Glomerular visceral epithelial cell (primary cell): ENCODE results near the gene PA2G4.
A peak's percentile ranks its signal among the peaks of the same experiment; 100 is the strongest.
"Not testable (repeated sequence)": the region's sequence is repeated elsewhere in the genome, so short reads cannot be mapped to it uniquely, and the experiment has no call there.

Experiments used
- DNase-seq: peaks from one replicate; pipeline ENCODE4 v3.0.0-alpha.2; 2016; ENCODE audit errors: extremely low spot score

Gene PA2G4

GRCh38 chr12:56104109-56104814, at the start of gene PA2G4:
PA2G4 (plus strand) TSS chr12:56104559; CDS start chr12:56104738, 179 bp downstream.
- DNase-seq = peak; percentile 99

- peak; percentile 54 for DNase-seq
Observed at GRCh38 chr12:56059964-56060363, 44.4 kb upstream of the PA2G4 start.

- no peak for DNase-seq
Observed at GRCh38 chr12:56061982-56062381, 42.4 kb upstream of the PA2G4 start.

- DNase-seq = no peak
Observed at GRCh38 chr12:56062996-56063395, 41.4 kb upstream of the PA2G4 start.

GRCh38 chr12:56071648-56072047, 32.7 kb upstream of the PA2G4 start:
- no peak for DNase-seq

GRCh38 chr12:56074396-56074795, 30.0 kb upstream of the PA2G4 start:
- DNase-seq = no peak

GRCh38 chr12:56077966-56078365, 26.4 kb upstream of the PA2G4 start:
- not testable (repeated sequence) for DNase-seq

- no peak for DNase-seq
Observed at GRCh38 chr12:56078427-56078826, 25.9 kb upstream of the PA2G4 start.

GRCh38 chr12:56078931-56079722, 25.2 kb upstream of the PA2G4 start:
- peak; percentile 87 for DNase-seq

GRCh38 chr12:56079723-56080555, 24.4 kb upstream of the PA2G4 start, which contains the start of gene ERBB3:
ERBB3 (plus strand) TSS chr12:56080165; CDS start chr12:56080301, 136 bp downstream.
- DNase-seq = peak; percentile 83

GRCh38 chr12:56080556-56081138, 23.7 kb upstream of the PA2G4 start:
- DNase-seq = no peak

- DNase-seq = no peak
Observed at GRCh38 chr12:56081393-56082347, 22.7 kb upstream of the PA2G4 start.

- DNase-seq = no peak
Observed at GRCh38 chr12:56082382-56082781, 22.0 kb upstream of the PA2G4 start.

- DNase-seq = no peak
Observed at GRCh38 chr12:56082967-56083366, 21.4 kb upstream of the PA2G4 start.

GRCh38 chr12:56084958-56085543, 19.3 kb upstream of the PA2G4 start:
- no peak for DNase-seq

- no peak for DNase-seq
Observed at GRCh38 chr12:56086096-56086495, 18.3 kb upstream of the PA2G4 start.

GRCh38 chr12:56086608-56087007, 17.8 kb upstream of the PA2G4 start:
- DNase-seq = no peak

GRCh38 chr12:56087220-56087619, 17.1 kb upstream of the PA2G4 start:
- no peak for DNase-seq

GRCh38 chr12:56097738-56098137, 6.6 kb upstream of the PA2G4 start:
- no peak for DNase-seq

GRCh38 chr12:56098592-56098991, 5.8 kb upstream of the PA2G4 start:
- no peak for DNase-seq
